Activated CD4-positive, alpha-beta T cell treated with anti-CD3 and anti-CD28 coated beads for 24 hours (primary cell): ENCODE results near the gene ACCS.

Experiments
- DNase-seq, 2 donors: peaks; one replicate each; pipeline ENCODE4 v3.0.0-alpha.2; 2020; ENCODE audit warnings: low read depth in 2 of 2

Gene ACCS

GRCh38 chr11:44133335-44133946 is 67.4 kb downstream of the ACCS start:
- no peak for DNase-seq
